ENCODE results near the gene PTK7.

The PTK7 gene

DNA sequence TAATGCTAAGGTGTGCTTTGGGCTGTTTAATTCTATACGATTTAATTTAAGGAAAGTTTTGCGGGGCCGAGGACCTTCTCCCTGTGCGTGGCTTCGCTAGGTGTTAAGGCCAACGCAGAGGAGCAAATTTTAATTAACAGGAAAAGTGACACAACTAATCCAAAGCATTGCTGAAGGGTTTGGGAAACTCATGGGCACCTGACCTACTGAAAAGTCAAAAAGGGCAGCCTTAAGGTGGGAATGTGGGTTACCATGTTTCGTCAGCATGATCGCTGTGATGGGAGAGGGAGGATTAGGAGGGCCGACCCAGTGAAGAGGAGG, 105.5 kb downstream of the PTK7 start:
- in situ Hi-C loops (cut with MboI; ENCODE audit: low pct_unique_long_range_greater_than_20kb, low sequenced_read_pairs, unreplicated experiment), result no loop called here
- TF ChIP-seq, protein P1, sequence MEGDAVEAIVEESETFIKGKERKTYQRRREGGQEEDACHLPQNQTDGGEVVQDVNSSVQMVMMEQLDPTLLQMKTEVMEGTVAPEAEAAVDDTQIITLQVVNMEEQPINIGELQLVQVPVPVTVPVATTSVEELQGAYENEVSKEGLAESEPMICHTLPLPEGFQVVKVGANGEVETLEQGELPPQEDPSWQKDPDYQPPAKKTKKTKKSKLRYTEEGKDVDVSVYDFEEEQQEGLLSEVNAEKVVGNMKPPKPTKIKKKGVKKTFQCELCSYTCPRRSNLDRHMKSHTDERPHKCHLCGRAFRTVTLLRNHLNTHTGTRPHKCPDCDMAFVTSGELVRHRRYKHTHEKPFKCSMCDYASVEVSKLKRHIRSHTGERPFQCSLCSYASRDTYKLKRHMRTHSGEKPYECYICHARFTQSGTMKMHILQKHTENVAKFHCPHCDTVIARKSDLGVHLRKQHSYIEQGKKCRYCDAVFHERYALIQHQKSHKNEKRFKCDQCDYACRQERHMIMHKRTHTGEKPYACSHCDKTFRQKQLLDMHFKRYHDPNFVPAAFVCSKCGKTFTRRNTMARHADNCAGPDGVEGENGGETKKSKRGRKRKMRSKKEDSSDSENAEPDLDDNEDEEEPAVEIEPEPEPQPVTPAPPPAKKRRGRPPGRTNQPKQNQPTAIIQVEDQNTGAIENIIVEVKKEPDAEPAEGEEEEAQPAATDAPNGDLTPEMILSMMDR (IDR thresholded peaks at IDR 0.05; ENCODE audit: extremely low read depth, insufficient read depth, missing control alignments), result no peak
- no peak for DNase-seq (ENCODE audit: low spot score)

DNA sequence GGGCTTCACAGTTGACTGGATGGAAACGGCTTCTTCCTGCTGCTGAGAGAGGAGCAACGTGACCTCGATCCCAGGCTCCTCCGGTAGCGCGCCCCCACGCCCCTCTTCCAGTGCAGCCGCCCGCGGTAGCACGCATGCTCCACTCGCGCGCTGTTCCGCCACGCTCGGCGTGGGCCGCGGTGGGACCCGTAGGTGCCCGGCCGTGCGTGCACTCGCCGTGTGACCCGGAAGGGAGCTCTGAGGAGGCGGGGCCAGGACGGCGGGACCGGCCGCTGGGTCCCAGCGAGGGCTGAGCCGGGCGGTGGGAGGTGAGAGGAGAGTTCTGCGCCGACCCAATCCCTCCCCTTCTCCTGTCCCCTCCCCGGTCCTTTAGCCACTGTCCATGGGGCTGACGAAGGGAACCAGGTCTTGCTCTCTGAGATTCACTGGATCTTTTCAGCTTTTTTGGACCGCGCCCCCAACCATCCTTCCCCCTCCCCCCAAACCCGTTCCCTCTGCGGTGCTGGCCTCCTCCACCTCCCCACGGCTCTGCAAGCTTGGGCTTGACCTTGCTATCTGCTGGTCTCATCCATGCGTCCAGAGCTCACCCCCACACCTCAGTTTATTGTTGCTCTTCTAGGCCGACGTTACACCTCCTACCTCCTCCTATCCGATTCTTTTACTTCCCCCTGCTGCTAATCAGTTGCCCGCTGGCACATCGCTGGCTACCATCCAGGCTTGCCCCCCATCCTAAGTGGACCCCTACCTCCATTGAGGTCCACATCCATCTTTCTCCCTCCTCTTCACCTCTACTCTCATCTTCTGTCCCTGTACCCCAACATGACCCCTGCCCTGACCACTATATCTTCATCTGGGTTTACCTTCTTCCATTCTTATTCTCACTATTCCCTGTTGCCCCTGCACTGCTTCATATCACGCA, 106.1 kb downstream of the PTK7 start, which contains the start of gene CUL9:
TSS of gene CUL9 (plus strand) at position 255 of the 919 bp plus-strand sequence. CDS start 2,115 bp downstream, outside the sequence.
- peak; percentile 91 for DNase-seq (ENCODE audit: low spot score)
- in situ Hi-C loops (cut with MboI; ENCODE audit: low pct_unique_long_range_greater_than_20kb, low sequenced_read_pairs, unreplicated experiment), result no loop called here

DNA sequence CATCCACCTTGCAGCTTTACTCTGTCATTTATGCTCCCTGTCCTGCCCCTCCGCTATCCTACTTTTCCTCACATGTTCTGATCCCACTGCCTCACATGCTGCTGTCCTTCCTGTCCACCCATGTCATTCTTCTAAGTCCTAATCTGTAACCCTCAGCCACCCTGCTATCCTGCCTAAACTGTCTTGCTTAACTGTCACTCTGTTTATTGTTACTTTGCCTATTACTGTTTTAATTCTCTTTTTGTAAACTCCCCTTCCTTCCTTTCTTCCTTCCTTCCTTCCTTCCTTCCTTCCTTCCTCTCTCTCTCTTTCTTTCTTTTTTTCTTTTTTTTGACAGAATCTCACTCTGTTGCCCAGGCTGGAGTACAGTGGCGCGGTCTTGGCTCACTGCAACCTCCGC, 107.3 kb downstream of the PTK7 start:
- TF ChIP-seq, protein P1 (IDR thresholded peaks at IDR 0.05; ENCODE audit: extremely low read depth, insufficient read depth, missing control alignments), result no peak
- DNase-seq (ENCODE audit: low spot score), result no peak
- in situ Hi-C loops (cut with MboI; ENCODE audit: low pct_unique_long_range_greater_than_20kb, low sequenced_read_pairs, unreplicated experiment), result no loop called here

More for the DNA sequence above, 106.1 kb downstream of the PTK7 start, which contains the start of gene CUL9:
- TF ChIP-seq, protein P1 (IDR thresholded peaks at IDR 0.05; ENCODE audit: extremely low read depth, insufficient read depth, missing control alignments), result no peak

- TF ChIP-seq, protein P1 (IDR thresholded peaks at IDR 0.05; ENCODE audit: extremely low read depth, insufficient read depth, missing control alignments), result no peak
- DNase-seq (ENCODE audit: low spot score), result no peak
- in situ Hi-C loops (cut with MboI; ENCODE audit: low pct_unique_long_range_greater_than_20kb, low sequenced_read_pairs, unreplicated experiment), result no loop called here
Measured at GRCh38 chr6:43184268-43184985, 108.3 kb downstream of the PTK7 start.

GRCh38 chr6:43185391-43185985, 109.4 kb downstream of the PTK7 start:
- no peak for DNase-seq (ENCODE audit: low spot score)
- in situ Hi-C loops (cut with MboI; ENCODE audit: low pct_unique_long_range_greater_than_20kb, low sequenced_read_pairs, unreplicated experiment), result no loop called here
- TF ChIP-seq, protein P1 (IDR thresholded peaks at IDR 0.05; ENCODE audit: extremely low read depth, insufficient read depth, missing control alignments), result no peak

DNA sequence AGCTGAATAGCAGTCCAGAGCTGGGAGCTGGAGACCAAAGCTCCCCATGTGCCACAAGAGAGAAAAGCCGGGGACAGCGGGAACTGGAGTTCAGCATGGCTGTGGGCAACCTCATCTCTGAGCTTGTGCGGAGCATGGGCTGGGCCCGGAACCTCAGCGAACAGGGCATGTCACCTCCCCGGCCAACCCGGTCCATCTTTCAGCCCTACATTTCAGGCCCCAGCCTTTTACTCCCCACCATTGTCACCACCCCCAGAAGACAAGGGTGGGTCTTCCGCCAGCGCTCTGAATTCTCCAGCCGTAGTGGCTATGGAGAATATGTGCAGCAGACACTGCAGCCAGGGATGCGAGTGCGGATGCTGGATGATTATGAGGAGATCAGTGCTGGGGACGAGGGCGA, 109.9 kb downstream of the PTK7 start:
- in situ Hi-C loops (cut with MboI; ENCODE audit: low pct_unique_long_range_greater_than_20kb, low sequenced_read_pairs, unreplicated experiment), result no loop called here
- TF ChIP-seq, protein P1 (IDR thresholded peaks at IDR 0.05; ENCODE audit: extremely low read depth, insufficient read depth, missing control alignments), result no peak
- no peak for DNase-seq (ENCODE audit: low spot score)

Data from GM13977 (cell line).